Testis (tissue), 2 donors: ENCODE results near the gene RNF113B.

ENCODE experiments used
- POLR2A ChIP-seq: fragments of 450-650 bp; IDR thresholded peaks from one replicate; pipeline ENCODE4 v1.6.1; 2017; ENCODE audit warnings: antibody characterized with exemption, mild to moderate bottlenecking, moderate library complexity
- TF ChIP-seq, protein P1 (sequence below), 3 experiments: fragments of 450-650 bp in 2 of 3; fragments of 200-600 bp in 1 of 3; sonication (generic) in 1 of 3; IDR thresholded peaks; one replicate each; pipeline ENCODE4 v1.5.1; 2016 to 2019; ENCODE audit warnings: antibody characterized with exemption in 3 of 3, mild to moderate bottlenecking in 2 of 3, moderate library complexity in 1 of 3

DNA sequence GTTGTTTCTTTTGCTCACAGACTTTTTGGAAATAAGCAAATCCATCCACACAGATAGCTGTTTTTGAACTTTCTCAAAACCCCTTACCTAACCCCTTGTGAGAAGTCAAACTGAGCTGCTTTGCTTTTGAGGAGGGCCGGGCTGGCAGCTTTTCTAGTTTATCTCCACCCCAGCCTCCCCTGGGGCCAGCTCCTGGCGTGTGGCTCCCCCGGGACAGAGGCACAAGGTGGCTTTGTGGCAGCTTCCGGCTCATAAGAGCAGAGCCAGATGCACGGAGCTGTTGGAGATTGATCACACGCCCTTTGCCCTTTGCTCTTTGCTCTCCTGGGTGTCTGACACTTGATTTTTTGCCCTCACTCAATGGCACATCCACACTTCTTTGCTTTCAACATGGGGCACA is 24.9 kb upstream of the RNF113B start:
- TF ChIP-seq, protein P1, sequence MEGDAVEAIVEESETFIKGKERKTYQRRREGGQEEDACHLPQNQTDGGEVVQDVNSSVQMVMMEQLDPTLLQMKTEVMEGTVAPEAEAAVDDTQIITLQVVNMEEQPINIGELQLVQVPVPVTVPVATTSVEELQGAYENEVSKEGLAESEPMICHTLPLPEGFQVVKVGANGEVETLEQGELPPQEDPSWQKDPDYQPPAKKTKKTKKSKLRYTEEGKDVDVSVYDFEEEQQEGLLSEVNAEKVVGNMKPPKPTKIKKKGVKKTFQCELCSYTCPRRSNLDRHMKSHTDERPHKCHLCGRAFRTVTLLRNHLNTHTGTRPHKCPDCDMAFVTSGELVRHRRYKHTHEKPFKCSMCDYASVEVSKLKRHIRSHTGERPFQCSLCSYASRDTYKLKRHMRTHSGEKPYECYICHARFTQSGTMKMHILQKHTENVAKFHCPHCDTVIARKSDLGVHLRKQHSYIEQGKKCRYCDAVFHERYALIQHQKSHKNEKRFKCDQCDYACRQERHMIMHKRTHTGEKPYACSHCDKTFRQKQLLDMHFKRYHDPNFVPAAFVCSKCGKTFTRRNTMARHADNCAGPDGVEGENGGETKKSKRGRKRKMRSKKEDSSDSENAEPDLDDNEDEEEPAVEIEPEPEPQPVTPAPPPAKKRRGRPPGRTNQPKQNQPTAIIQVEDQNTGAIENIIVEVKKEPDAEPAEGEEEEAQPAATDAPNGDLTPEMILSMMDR (IDR thresholded peaks at IDR 0.05) = no peak
- TF ChIP-seq POLR2A = no peak
